Nephron (organoid): ENCODE data around the gene SLC25A44.

Experiments
- H3K27ac Mint-ChIP-seq, 3 experiments: 2 replicates each; pipeline ENCODE4 v1.8.0; 2020; ENCODE audit warnings: mixed read lengths in 3 of 3, mild to moderate bottlenecking in 2 of 3, moderate library complexity in 1 of 3
- H3K27me3 Mint-ChIP-seq: 2 replicates; pipeline ENCODE4 v1.8.0; 2021; ENCODE audit warnings: low read depth, mild to moderate bottlenecking, moderate library complexity, mixed read lengths
- H3K36me3 Mint-ChIP-seq: 2 replicates; pipeline ENCODE4 v1.8.0; 2020; ENCODE audit warnings: low read depth, mixed read lengths
- H3K4me1 Mint-ChIP-seq: 2 replicates; pipeline ENCODE4 v1.8.0; 2020; ENCODE audit warnings: mixed read lengths
- H3K4me3 Mint-ChIP-seq, 3 experiments: 2 replicates each; pipeline ENCODE4 v1.8.0; 2020; ENCODE audit warnings: mild to moderate bottlenecking in 3 of 3, mixed read lengths in 3 of 3, moderate library complexity in 2 of 3
- H3K9me3 Mint-ChIP-seq: 2 replicates; pipeline ENCODE4 v1.8.0; 2020; ENCODE audit warnings: mixed read lengths
- CTCF ChIP-seq, 3 experiments: fragments of 200-600 bp; sonication (generic); IDR thresholded peaks; one replicate each; pipeline ENCODE4 v1.5.0; 2021; ENCODE audit warnings: antibody characterized with exemption in 3 of 3; ENCODE audit not compliant: unreplicated experiment in 3 of 3

The SLC25A44 gene

GRCh38 chr1:156194300-156194652 lies 372 bp downstream of the SLC25A44 start:
- TF ChIP-seq CTCF (IDR thresholded peaks at IDR 0.05; ENCODE audit: unreplicated experiment in 3 of 3), result no peak
- H3K4me1 Mint-ChIP-seq, result peaks cover 18% of the 10 kb centered on the region
- H3K4me3 Mint-ChIP-seq, result peak overlapping the region; percentile 91 to 95 (median 95)
- H3K27ac Mint-ChIP-seq, result peak overlapping the region; percentile 78 to 93 (median 80)
- H3K36me3 Mint-ChIP-seq, result peaks cover 11% of the 10 kb centered on the region
- H3K9me3 Mint-ChIP-seq, result no peaks in the 10 kb centered on the region
- H3K27me3 Mint-ChIP-seq, result no peaks in the 10 kb centered on the region

- Mint-ChIP-seq H3K27ac (no peak overlapping the region), H3K9me3 (no peaks in the 10 kb centered on the region), H3K36me3 (peaks cover 22% of the 10 kb centered on the region), H3K27me3 (no peaks in the 10 kb centered on the region), H3K4me1 (peaks cover 18% of the 10 kb centered on the region), H3K4me3 (peak overlapping the region; percentile 79 to 95 (median 91))
- TF ChIP-seq CTCF (IDR thresholded peaks at IDR 0.05; ENCODE audit: unreplicated experiment in 3 of 3), result no peak
Observed at GRCh38 chr1:156195853-156196252, 1.9 kb downstream of the SLC25A44 start.

- H3K27me3 Mint-ChIP-seq, result no peaks in the 10 kb centered on the region
- peaks cover 22% of the 10 kb centered on the region for H3K36me3 Mint-ChIP-seq
- peak overlapping the region in 2 of 3 experiments; percentile 68 to 91 for H3K4me3 Mint-ChIP-seq
- no peak for TF ChIP-seq CTCF (IDR thresholded peaks at IDR 0.05; ENCODE audit: unreplicated experiment in 3 of 3)
- no peak overlapping the region for H3K27ac Mint-ChIP-seq
- peaks cover 18% of the 10 kb centered on the region for H3K4me1 Mint-ChIP-seq
- H3K9me3 Mint-ChIP-seq, result no peaks in the 10 kb centered on the region
Observed at GRCh38 chr1:156196445-156196844, 2.5 kb downstream of the SLC25A44 start.

- Mint-ChIP-seq H3K27ac (peak overlapping the region in 2 of 3 experiments; percentile 62 to 95), H3K36me3 (peaks cover 22% of the 10 kb centered on the region), H3K27me3 (no peaks in the 10 kb centered on the region), H3K4me3 (peak overlapping the region in 1 of 3 experiments; percentile 38), H3K4me1 (peaks cover 13% of the 10 kb centered on the region), H3K9me3 (no peaks in the 10 kb centered on the region)
- TF ChIP-seq CTCF (IDR thresholded peaks at IDR 0.05; ENCODE audit: unreplicated experiment in 3 of 3), result no peak
Observed at GRCh38 chr1:156198831-156199349, 5.0 kb downstream of the SLC25A44 start.

- no peak for TF ChIP-seq CTCF (IDR thresholded peaks at IDR 0.05; ENCODE audit: unreplicated experiment in 3 of 3)
- Mint-ChIP-seq H3K9me3 (no peaks in the 10 kb centered on the region), H3K27me3 (no peaks in the 10 kb centered on the region), H3K27ac (peak overlapping the region in 1 of 3 experiments; percentile 95), H3K4me3 (no peak overlapping the region), H3K4me1 (peaks cover 6% of the 10 kb centered on the region), H3K36me3 (peaks cover 22% of the 10 kb centered on the region)
Observed at GRCh38 chr1:156200044-156200443, 6.1 kb downstream of the SLC25A44 start.

- H3K9me3 Mint-ChIP-seq, result no peaks in the 10 kb centered on the region
- H3K4me1 Mint-ChIP-seq, result no peaks in the 10 kb centered on the region
- H3K27ac Mint-ChIP-seq, result no peak overlapping the region
- no peak overlapping the region for H3K4me3 Mint-ChIP-seq
- peaks cover 4% of the 10 kb centered on the region for H3K27me3 Mint-ChIP-seq
- TF ChIP-seq CTCF (IDR thresholded peaks at IDR 0.05; ENCODE audit: unreplicated experiment in 3 of 3), result no peak
- H3K36me3 Mint-ChIP-seq, result peaks cover 29% of the 10 kb centered on the region
Observed at GRCh38 chr1:156203331-156203730, 9.4 kb downstream of the SLC25A44 start.
